ENCODE data around the gene FRMPD1. TPM values are rescaled to one million over a fixed set of nuclear protein-coding genes. Genes with fewer than 3 reads are reported as not detected.

Gene FRMPD1
- total and polyA plus RNA-seq, 10 of the 15 experiments (the other 5 are each of a cell fraction or from before 2014, with no cell fraction given) = 0.01 to 0.08 (median 0.05) TPM; not detected in 6

GRCh38 chr9:37692622-37693221 is 42.0 kb downstream of the FRMPD1 start:
- WGBS (ENCODE audit: insufficient coverage, insufficient replicate concordance, low lambda C conversion rate, missing lambda C conversion rate) = 45% methylated on average over 11 of the region's 11 CpGs
- ChIA-PET CTCF (no interaction called here), SMC1A (ENCODE audit: uncharacterized antibody, unreplicated experiment) (interaction anchor here (0.5 kb wide), 2 partner anchors 134 to 307 kb away, joined by 3 read pairs; no protein-coding TSS in a partner anchor), POLR2A (no interaction called here), RAD21 (ENCODE audit: unreplicated experiment) (no interaction called here)
- H3K9ac ChIP-seq (ENCODE audit: control insufficient read depth, insufficient read depth, low read length) = no peak overlapping the region
- BruUV-seq (replicated peaks) = no TSS peak
- no peak overlapping the region for H2AFZ ChIP-seq (ENCODE audit: control insufficient read depth, low read depth, low read length)
- intact Hi-C loops (cut with micrococcal nuclease; ENCODE audit: unreplicated experiment) = no loop called here
- H3K9me3 ChIP-seq (replicated peaks; ENCODE audit: control insufficient read depth, insufficient read depth, low read length) = no peaks in the 10 kb centered on the region
- H3K27me3 ChIP-seq (replicated peaks in 1 of 2; ENCODE audit: control insufficient read depth in 2 of 2, insufficient read depth in 2 of 2, low read length in 1 of 2) = peaks cover 1 to 3% of the 10 kb centered on the region in 2 experiments; a peak in 2 of 4 replicates
- H3K4me1 ChIP-seq (ENCODE audit: control insufficient read depth, insufficient read depth, low read length) = no peaks in the 10 kb centered on the region
- in situ Hi-C loops (cut with MboI) = no loop called here
- no peak for TF ChIP-seq CEBPB (IDR thresholded peaks at IDR 0.05; ENCODE audit: borderline replicate concordance in 1 of 2, low read depth in 2 of 2, low read length in 2 of 2)
- TF ChIP-seq RAD51 (IDR thresholded peaks at IDR 0.05) = no peak
- TF ChIP-seq, protein P1, sequence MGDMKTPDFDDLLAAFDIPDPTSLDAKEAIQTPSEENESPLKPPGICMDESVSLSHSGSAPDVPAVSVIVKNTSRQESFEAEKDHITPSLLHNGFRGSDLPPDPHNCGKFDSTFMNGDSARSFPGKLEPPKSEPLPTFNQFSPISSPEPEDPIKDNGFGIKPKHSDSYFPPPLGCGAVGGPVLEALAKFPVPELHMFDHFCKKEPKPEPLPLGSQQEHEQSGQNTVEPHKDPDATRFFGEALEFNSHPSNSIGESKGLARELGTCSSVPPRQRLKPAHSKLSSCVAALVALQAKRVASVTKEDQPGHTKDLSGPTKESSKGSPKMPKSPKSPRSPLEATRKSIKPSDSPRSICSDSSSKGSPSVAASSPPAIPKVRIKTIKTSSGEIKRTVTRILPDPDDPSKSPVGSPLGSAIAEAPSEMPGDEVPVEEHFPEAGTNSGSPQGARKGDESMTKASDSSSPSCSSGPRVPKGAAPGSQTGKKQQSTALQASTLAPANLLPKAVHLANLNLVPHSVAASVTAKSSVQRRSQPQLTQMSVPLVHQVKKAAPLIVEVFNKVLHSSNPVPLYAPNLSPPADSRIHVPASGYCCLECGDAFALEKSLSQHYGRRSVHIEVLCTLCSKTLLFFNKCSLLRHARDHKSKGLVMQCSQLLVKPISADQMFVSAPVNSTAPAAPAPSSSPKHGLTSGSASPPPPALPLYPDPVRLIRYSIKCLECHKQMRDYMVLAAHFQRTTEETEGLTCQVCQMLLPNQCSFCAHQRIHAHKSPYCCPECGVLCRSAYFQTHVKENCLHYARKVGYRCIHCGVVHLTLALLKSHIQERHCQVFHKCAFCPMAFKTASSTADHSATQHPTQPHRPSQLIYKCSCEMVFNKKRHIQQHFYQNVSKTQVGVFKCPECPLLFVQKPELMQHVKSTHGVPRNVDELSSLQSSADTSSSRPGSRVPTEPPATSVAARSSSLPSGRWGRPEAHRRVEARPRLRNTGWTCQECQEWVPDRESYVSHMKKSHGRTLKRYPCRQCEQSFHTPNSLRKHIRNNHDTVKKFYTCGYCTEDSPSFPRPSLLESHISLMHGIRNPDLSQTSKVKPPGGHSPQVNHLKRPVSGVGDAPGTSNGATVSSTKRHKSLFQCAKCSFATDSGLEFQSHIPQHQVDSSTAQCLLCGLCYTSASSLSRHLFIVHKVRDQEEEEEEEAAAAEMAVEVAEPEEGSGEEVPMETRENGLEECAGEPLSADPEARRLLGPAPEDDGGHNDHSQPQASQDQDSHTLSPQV (IDR thresholded peaks at IDR 0.05) = no peak
- no peak for TF ChIP-seq ZBED1 (IDR thresholded peaks at IDR 0.05; ENCODE audit: borderline replicate concordance)
- TF ChIP-seq EZH2 (IDR thresholded peaks at IDR 0.05; ENCODE audit: borderline replicate concordance, control insufficient read depth, low read depth, low read length) = no peak
- TF ChIP-seq NR2F1 (conservative IDR thresholded peaks at IDR 0.05) = no peak
- TF ChIP-seq RELB (IDR thresholded peaks at IDR 0.05; ENCODE audit: low read depth) = no peak
- TF ChIP-seq ZNF384 (IDR thresholded peaks at IDR 0.05; ENCODE audit: borderline replicate concordance, low read depth, low read length) = no peak
- no peak for TF ChIP-seq BCL3 (IDR thresholded peaks at IDR 0.05; ENCODE audit: borderline replicate concordance, insufficient read depth, low read depth, low read length, poor library complexity, severe bottlenecking)
- no peak for TF ChIP-seq USF2 (IDR thresholded peaks at IDR 0.05; ENCODE audit: borderline replicate concordance, low read depth, low read length)
- H3K4me2 ChIP-seq (ENCODE audit: control insufficient read depth, insufficient read depth) = no peak overlapping the region
- ATAC-seq (no peak), FAIRE-seq (no peak), DNase-seq (ENCODE audit: low read depth, low spot score) (no peak)
- no peak overlapping the region for H3K27ac ChIP-seq (ENCODE audit: control insufficient read depth, insufficient read depth)
- no peak overlapping the region for H3K4me3 ChIP-seq
- H3K36me3 ChIP-seq (ENCODE audit: control insufficient read depth in 2 of 2, insufficient read depth in 2 of 2, low read length in 1 of 2) = no peaks in the 10 kb centered on the region
- H4K20me1 ChIP-seq (ENCODE audit: control insufficient read depth, insufficient read depth) = no peaks in the 10 kb centered on the region
- no peaks in the 10 kb centered on the region for H3K79me2 ChIP-seq (ENCODE audit: control insufficient read depth, insufficient read depth, low read length)

Data from GM12878 (cell line).